ENCODE measurements around the gene CATSPERZ.

The CATSPERZ gene

GRCh38 chr11:64264371-64264852, 35.7 kb upstream of the CATSPERZ start:
- DNase-seq: no peak

- no peak for DNase-seq
Observed at GRCh38 chr11:64265176-64266160, 34.7 kb upstream of the CATSPERZ start.

GRCh38 chr11:64266339-64266738, 33.8 kb upstream of the CATSPERZ start:
- peak; percentile 45 for DNase-seq

- DNase-seq: no peak
Observed at GRCh38 chr11:64267207-64267945, 32.8 kb upstream of the CATSPERZ start.

GRCh38 chr11:64268025-64268892, 31.9 kb upstream of the CATSPERZ start:
- DNase-seq: peak; percentile 95

- DNase-seq: peak; percentile 77
Observed at GRCh38 chr11:64268893-64269539, 31.1 kb upstream of the CATSPERZ start.

GRCh38 chr11:64269540-64270220, 30.5 kb upstream of the CATSPERZ start:
- DNase-seq: peak; percentile 100

- DNase-seq: no peak
Observed at GRCh38 chr11:64275031-64275800, 24.9 kb upstream of the CATSPERZ start.

GRCh38 chr11:64275841-64276240, 24.3 kb upstream of the CATSPERZ start:
- DNase-seq: no peak

GRCh38 chr11:64276653-64277431, 23.3 kb upstream of the CATSPERZ start:
- DNase-seq: peak; percentile 99

- no peak for DNase-seq
Observed at GRCh38 chr11:64278576-64279190, 21.5 kb upstream of the CATSPERZ start.

GRCh38 chr11:64281957-64282770, 18.0 kb upstream of the CATSPERZ start:
- DNase-seq: no peak

GRCh38 chr11:64283092-64283491, 17.1 kb upstream of the CATSPERZ start:
- DNase-seq: no peak

- peak; percentile 89 for DNase-seq
Observed at GRCh38 chr11:64284048-64284961, 15.9 kb upstream of the CATSPERZ start, which contains the start of gene BAD. Gene BAD, minus strand, starts transcription at chr11:64284665. Its CDS starts 297 bp downstream, at chr11:64284368.

- peak; percentile 85 for DNase-seq
Observed at GRCh38 chr11:64284962-64285884, 14.9 kb upstream of the CATSPERZ start, which contains the start of gene GPR137. Gene GPR137, plus strand, starts transcription at chr11:64285848. Its CDS starts 677 bp downstream, at chr11:64286525.

Measured in NCI-H226 (cell line).